Endodermal cell (in vitro differentiated cells): Measurements from ENCODE around the gene TTF1. TPM values are rescaled to one million over a fixed set of nuclear protein-coding genes. Genes with fewer than 3 reads are reported as not detected.

Source experiments
- DNase-seq: peaks from one replicate; pipeline ENCODE4 v3.0.0-alpha.2; 2017
- H3K27ac ChIP-seq: 2 replicates; pipeline ENCODE4 v1.5.1; 2013; ENCODE audit warnings: mild to moderate bottlenecking, low read depth, low read length, moderate library complexity
- H3K27me3 ChIP-seq: 2 replicates; pipeline ENCODE4 v1.6.1; 2013; ENCODE audit warnings: mild to moderate bottlenecking, low read length, moderate library complexity; ENCODE audit not compliant: insufficient read depth, control insufficient read depth, poor library complexity, severe bottlenecking
- H3K36me3 ChIP-seq: 2 replicates; pipeline ENCODE4 v1.7.0; 2013; ENCODE audit warnings: mild to moderate bottlenecking, low read length, moderate library complexity; ENCODE audit not compliant: control insufficient read depth, insufficient read depth
- H3K4me1 ChIP-seq: one replicate; pipeline ENCODE4 v1.7.0; 2013; ENCODE audit warnings: low read length; ENCODE audit not compliant: control insufficient read depth, insufficient read depth
- H3K4me3 ChIP-seq: 2 replicates; pipeline ENCODE4 v1.5.1; 2013; ENCODE audit warnings: mild to moderate bottlenecking, low read length, moderate library complexity
- H3K9ac ChIP-seq: 2 replicates; pipeline ENCODE4 v1.6.1; 2013; ENCODE audit warnings: mild to moderate bottlenecking, low read length, moderate library complexity; ENCODE audit not compliant: poor library complexity, severe bottlenecking; ENCODE audit errors: extremely low read depth
- H3K9me3 ChIP-seq: 2 replicates; pipeline ENCODE4 v1.6.1; 2013; ENCODE audit warnings: mild to moderate bottlenecking, low read length, moderate library complexity; ENCODE audit not compliant: control insufficient read depth
- H3K27ac Mint-ChIP-seq: 2 replicates; pipeline ENCODE4 v1.8.0; 2020; ENCODE audit warnings: mixed read lengths
- H3K27me3 Mint-ChIP-seq: 2 replicates; pipeline ENCODE4 v1.8.0; 2021; ENCODE audit warnings: mild to moderate bottlenecking, mixed read lengths; ENCODE audit not compliant: insufficient read depth
- H3K36me3 Mint-ChIP-seq: 2 replicates; pipeline ENCODE4 v1.8.0; 2020; ENCODE audit warnings: low read depth, mixed read lengths
- H3K4me1 Mint-ChIP-seq: 2 replicates; pipeline ENCODE4 v1.8.0; 2020; ENCODE audit warnings: mixed read lengths
- H3K4me3 Mint-ChIP-seq: 2 replicates; pipeline ENCODE4 v1.8.0; 2020; ENCODE audit warnings: mild to moderate bottlenecking, moderate library complexity, mixed read lengths
- H3K9me3 Mint-ChIP-seq: 2 replicates; pipeline ENCODE4 v1.8.0; 2020; ENCODE audit warnings: mild to moderate bottlenecking, mixed read lengths
- CTCF ChIP-seq: fragments of 200-600 bp; sonication (generic); conservative IDR thresholded peaks from 2 replicates; pipeline ENCODE4 v1.5.0; 2021; ENCODE audit warnings: antibody characterized with exemption, mild to moderate bottlenecking
- WGBS, 2 experiments: methylation state at CpG; one replicate each; pipeline versions ENCODE4 v1.1.5 to v1.1.7; 2013; ENCODE audit warnings: missing lambda C conversion rate in 2 of 2, mixed read lengths in 1 of 2; ENCODE audit not compliant: insufficient coverage in 1 of 2, insufficient read length in 1 of 2; 5-methylcytosine and 5-hydroxymethylcytosine counted together
- total RNA-seq, 2 donors: library from RNA; stranded (reverse); fragmentation: NEBNext Ultra II Directional in 1 of 2; extraction: Animal tissue kit (Norgen Biotek cat#: 25700) in 1 of 2; gene quantifications; 2 replicates in 1 of 2; 3 replicates in 1 of 2; pipeline ENCODE4 v1.2.1, GENCODE V29; 2021

Gene TTF1
- total RNA-seq, 2 donors from 2014 or later = 21.0 to 23.7 TPM

- 84% methylated on average over 3 to 5 of the region's 5 CpGs for WGBS, 2 experiments
- DNase-seq = no peak
- no peak overlapping the region for H3K9ac ChIP-seq
- no peaks in the 10 kb centered on the region for H3K36me3 ChIP-seq
- H3K4me3 ChIP-seq = no peak overlapping the region
- H3K27me3 ChIP-seq = peaks cover 7% of the 10 kb centered on the region
- no peak overlapping the region for H3K27ac Mint-ChIP-seq
- H3K4me1 ChIP-seq = peaks cover 8% of the 10 kb centered on the region
- H3K36me3 Mint-ChIP-seq = no peaks in the 10 kb centered on the region
- peaks cover 46% of the 10 kb centered on the region for H3K4me1 Mint-ChIP-seq
- no peaks in the 10 kb centered on the region for H3K9me3 Mint-ChIP-seq
- H3K27me3 Mint-ChIP-seq = peaks cover 3% of the 10 kb centered on the region
- H3K9me3 ChIP-seq = no peaks in the 10 kb centered on the region
- no peak overlapping the region for H3K27ac ChIP-seq
- TF ChIP-seq CTCF = no peak
- no peak overlapping the region for H3K4me3 Mint-ChIP-seq
These were observed 7.3 kb upstream of the TTF1 start for GRCh38 chr9:132413926-132414325.

- peaks cover 3% of the 10 kb centered on the region for H3K27me3 Mint-ChIP-seq
- H3K36me3 Mint-ChIP-seq = no peaks in the 10 kb centered on the region
- Histone ChIP-seq H3K9ac (no peak overlapping the region), H3K9me3 (no peaks in the 10 kb centered on the region), H3K4me3 (no peak overlapping the region), H3K27me3 (peaks cover 7% of the 10 kb centered on the region), H3K4me1 (peaks cover 7% of the 10 kb centered on the region), H3K36me3 (no peaks in the 10 kb centered on the region), H3K27ac (no peak overlapping the region)
- peak; percentile 94 for TF ChIP-seq CTCF
- H3K9me3 Mint-ChIP-seq = no peaks in the 10 kb centered on the region
- H3K4me3 Mint-ChIP-seq = no peak overlapping the region
- peaks cover 41% of the 10 kb centered on the region for H3K4me1 Mint-ChIP-seq
- 5 to 21% methylated on average over 5 to 7 of the region's 8 CpGs for WGBS, 2 experiments
- DNase-seq = peak; percentile 85
- H3K27ac Mint-ChIP-seq = no peak overlapping the region
These were observed 5.4 kb upstream of the TTF1 start for GRCh38 chr9:132412089-132412488.

- H3K9me3 Mint-ChIP-seq = no peaks in the 10 kb centered on the region
- H3K4me1 Mint-ChIP-seq = peaks cover 45% of the 10 kb centered on the region
- Histone ChIP-seq H3K4me1 (peaks cover 7% of the 10 kb centered on the region), H3K9me3 (no peaks in the 10 kb centered on the region), H3K36me3 (no peaks in the 10 kb centered on the region), H3K4me3 (peak overlapping the region; percentile 77), H3K27ac (no peak overlapping the region), H3K9ac (no peak overlapping the region), H3K27me3 (peaks cover 7% of the 10 kb centered on the region)
- whole genome bisulfite sequencing, 2 experiments = 0 to 3% methylated on average over 12 to 20 of the region's 20 CpGs
- H3K36me3 Mint-ChIP-seq = no peaks in the 10 kb centered on the region
- H3K27me3 Mint-ChIP-seq = peaks cover 3% of the 10 kb centered on the region
- peak; percentile 95 for DNase-seq
- peak; percentile 95 for TF ChIP-seq CTCF
- peak overlapping the region; percentile 61 for H3K4me3 Mint-ChIP-seq
- H3K27ac Mint-ChIP-seq = no peak overlapping the region
These were observed 4.5 kb upstream of the TTF1 start for GRCh38 chr9:132411091-132411508.
